ENCODE results near the gene UBR1.

The UBR1 gene

GRCh38 chr15:43150191-43150929 is 44.5 kb upstream of the UBR1 start:
- TF ChIP-seq, protein P1, sequence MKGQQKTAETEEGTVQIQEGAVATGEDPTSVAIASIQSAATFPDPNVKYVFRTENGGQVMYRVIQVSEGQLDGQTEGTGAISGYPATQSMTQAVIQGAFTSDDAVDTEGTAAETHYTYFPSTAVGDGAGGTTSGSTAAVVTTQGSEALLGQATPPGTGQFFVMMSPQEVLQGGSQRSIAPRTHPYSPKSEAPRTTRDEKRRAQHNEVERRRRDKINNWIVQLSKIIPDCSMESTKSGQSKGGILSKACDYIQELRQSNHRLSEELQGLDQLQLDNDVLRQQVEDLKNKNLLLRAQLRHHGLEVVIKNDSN (IDR thresholded peaks at IDR 0.05): 0 out of 2 replicates have a peak, but pooled peaks have one; percentile 31
- no peak for TF ChIP-seq FOXM1 (IDR thresholded peaks at IDR 0.05; ENCODE audit: borderline replicate concordance, low read depth)

DNA sequence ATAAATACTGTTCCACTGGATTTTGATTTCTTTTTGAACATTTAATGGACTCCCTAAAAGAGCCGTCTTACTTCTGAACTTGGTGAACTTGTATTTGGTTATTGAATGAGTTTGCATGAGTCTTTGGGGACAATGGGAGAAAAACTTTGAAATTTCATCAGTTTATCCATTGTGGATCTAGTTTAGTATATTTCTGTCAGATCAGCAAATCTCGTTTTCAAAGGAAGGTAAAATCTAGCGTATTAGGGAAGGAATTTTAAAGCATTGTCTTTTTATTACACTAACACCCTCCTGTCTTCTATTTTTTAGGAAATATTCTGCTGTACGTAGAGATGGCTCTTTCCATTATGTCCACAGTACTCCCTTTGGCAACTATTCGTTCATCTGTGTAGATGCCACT is 40.3 kb upstream of the UBR1 start:
- TF ChIP-seq, protein P1 (IDR thresholded peaks at IDR 0.05): no peak
- TF ChIP-seq CEBPB (IDR thresholded peaks at IDR 0.05) (no peak), FOXM1 (IDR thresholded peaks at IDR 0.05; ENCODE audit: borderline replicate concordance, low read depth) (no peak), TEAD4 (IDR thresholded peaks at IDR 0.05) (no peak), RAD21 (IDR thresholded peaks at IDR 0.05; ENCODE audit: low read depth) (no peak), NFIC (IDR thresholded peaks at IDR 0.05) (no peak), EP300 (IDR thresholded peaks at IDR 0.05; ENCODE audit: borderline replicate concordance) (no peak), TCF12 (IDR thresholded peaks at IDR 0.05; ENCODE audit: low read depth) (no peak), MAX (IDR thresholded peaks at IDR 0.05) (no peak), ZBTB7A (IDR thresholded peaks at IDR 0.05; ENCODE audit: low read depth) (no peak), EGR1 (IDR thresholded peaks at IDR 0.05) (no peak), CREB1 (IDR thresholded peaks at IDR 0.05; ENCODE audit: low read depth) (no peak), TAF1 (IDR thresholded peaks at IDR 0.05; ENCODE audit: low read depth) (no peak), YY1 (IDR thresholded peaks at IDR 0.05; ENCODE audit: low read depth) (no peak)
- TF ChIP-seq, protein P2, sequence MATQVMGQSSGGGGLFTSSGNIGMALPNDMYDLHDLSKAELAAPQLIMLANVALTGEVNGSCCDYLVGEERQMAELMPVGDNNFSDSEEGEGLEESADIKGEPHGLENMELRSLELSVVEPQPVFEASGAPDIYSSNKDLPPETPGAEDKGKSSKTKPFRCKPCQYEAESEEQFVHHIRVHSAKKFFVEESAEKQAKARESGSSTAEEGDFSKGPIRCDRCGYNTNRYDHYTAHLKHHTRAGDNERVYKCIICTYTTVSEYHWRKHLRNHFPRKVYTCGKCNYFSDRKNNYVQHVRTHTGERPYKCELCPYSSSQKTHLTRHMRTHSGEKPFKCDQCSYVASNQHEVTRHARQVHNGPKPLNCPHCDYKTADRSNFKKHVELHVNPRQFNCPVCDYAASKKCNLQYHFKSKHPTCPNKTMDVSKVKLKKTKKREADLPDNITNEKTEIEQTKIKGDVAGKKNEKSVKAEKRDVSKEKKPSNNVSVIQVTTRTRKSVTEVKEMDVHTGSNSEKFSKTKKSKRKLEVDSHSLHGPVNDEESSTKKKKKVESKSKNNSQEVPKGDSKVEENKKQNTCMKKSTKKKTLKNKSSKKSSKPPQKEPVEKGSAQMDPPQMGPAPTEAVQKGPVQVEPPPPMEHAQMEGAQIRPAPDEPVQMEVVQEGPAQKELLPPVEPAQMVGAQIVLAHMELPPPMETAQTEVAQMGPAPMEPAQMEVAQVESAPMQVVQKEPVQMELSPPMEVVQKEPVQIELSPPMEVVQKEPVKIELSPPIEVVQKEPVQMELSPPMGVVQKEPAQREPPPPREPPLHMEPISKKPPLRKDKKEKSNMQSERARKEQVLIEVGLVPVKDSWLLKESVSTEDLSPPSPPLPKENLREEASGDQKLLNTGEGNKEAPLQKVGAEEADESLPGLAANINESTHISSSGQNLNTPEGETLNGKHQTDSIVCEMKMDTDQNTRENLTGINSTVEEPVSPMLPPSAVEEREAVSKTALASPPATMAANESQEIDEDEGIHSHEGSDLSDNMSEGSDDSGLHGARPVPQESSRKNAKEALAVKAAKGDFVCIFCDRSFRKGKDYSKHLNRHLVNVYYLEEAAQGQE (IDR thresholded peaks at IDR 0.05; ENCODE audit: low read depth): no peak

DNA sequence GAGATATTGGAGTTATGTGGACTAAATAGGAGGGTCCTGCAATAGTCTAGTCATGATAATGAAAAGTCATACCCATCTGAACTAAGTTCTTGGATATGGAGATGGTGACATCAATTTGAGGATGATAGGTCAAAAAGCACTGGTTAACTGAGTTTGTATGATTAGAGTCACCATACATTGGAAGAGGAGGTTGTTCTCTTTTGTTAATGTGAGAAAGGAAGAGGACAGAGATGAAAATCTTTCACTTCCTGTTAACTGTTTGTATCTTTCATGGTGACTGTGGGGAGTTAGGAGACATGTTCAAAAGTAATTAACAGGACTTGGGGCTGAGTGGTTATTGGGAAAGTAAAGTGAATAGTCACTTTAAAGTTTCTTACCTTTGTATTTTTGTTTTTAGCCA is 38.7 kb upstream of the UBR1 start:
- TF ChIP-seq ZBTB7A (IDR thresholded peaks at IDR 0.05; ENCODE audit: low read depth) (no peak), RAD21 (IDR thresholded peaks at IDR 0.05; ENCODE audit: low read depth) (no peak), EGR1 (IDR thresholded peaks at IDR 0.05) (no peak), EP300 (IDR thresholded peaks at IDR 0.05; ENCODE audit: borderline replicate concordance) (no peak), TCF12 (IDR thresholded peaks at IDR 0.05; ENCODE audit: low read depth) (no peak), TAF1 (IDR thresholded peaks at IDR 0.05; ENCODE audit: low read depth) (no peak), CREB1 (IDR thresholded peaks at IDR 0.05; ENCODE audit: low read depth) (no peak), YY1 (IDR thresholded peaks at IDR 0.05; ENCODE audit: low read depth) (no peak), NFIC (IDR thresholded peaks at IDR 0.05) (no peak), TEAD4 (IDR thresholded peaks at IDR 0.05) (no peak), MAX (IDR thresholded peaks at IDR 0.05) (no peak), FOXM1 (IDR thresholded peaks at IDR 0.05; ENCODE audit: borderline replicate concordance, low read depth) (no peak)
- TF ChIP-seq, protein P1 (IDR thresholded peaks at IDR 0.05): no peak
- TF ChIP-seq, protein P2 (IDR thresholded peaks at IDR 0.05; ENCODE audit: low read depth): no peak

GRCh38 chr15:43143203-43143941 is 37.5 kb upstream of the UBR1 start:
- no peak for TF ChIP-seq RAD21 (IDR thresholded peaks at IDR 0.05; ENCODE audit: low read depth)
- no peak for TF ChIP-seq EGR1 (IDR thresholded peaks at IDR 0.05)
- TF ChIP-seq TEAD4 (IDR thresholded peaks at IDR 0.05): no peak
- no peak for TF ChIP-seq NFIC (IDR thresholded peaks at IDR 0.05)
- no peak for TF ChIP-seq TCF12 (IDR thresholded peaks at IDR 0.05; ENCODE audit: low read depth)
- no peak for TF ChIP-seq TAF1 (IDR thresholded peaks at IDR 0.05; ENCODE audit: low read depth)
- TF ChIP-seq CEBPB (IDR thresholded peaks at IDR 0.05): no peak
- TF ChIP-seq YY1 (IDR thresholded peaks at IDR 0.05; ENCODE audit: low read depth): no peak

DNA sequence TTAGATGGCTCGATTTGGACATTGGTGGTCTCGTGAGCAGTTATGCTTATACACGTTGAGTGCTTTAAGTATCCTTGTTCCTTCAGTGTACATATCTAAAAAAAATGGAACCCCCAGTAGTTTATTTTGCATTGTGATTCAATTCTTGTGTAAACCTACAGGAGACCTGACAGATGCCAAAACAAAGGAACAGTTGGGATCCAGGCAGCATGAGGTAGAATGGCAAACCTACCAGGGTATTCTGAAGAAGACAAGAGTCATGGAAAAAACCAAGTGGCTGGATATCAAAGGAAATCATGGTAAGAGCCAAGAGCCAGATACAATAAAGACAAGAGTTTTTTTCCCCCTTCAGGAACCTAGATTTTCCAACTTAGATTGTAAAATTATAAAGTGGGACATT is 29.5 kb upstream of the UBR1 start:
- no peak for TF ChIP-seq YY1 (IDR thresholded peaks at IDR 0.05; ENCODE audit: low read depth)
- no peak for TF ChIP-seq CREB1 (IDR thresholded peaks at IDR 0.05; ENCODE audit: low read depth)
- TF ChIP-seq EGR1 (IDR thresholded peaks at IDR 0.05): no peak
- no peak for TF ChIP-seq TAF1 (IDR thresholded peaks at IDR 0.05; ENCODE audit: low read depth)
- no peak for TF ChIP-seq MAX (IDR thresholded peaks at IDR 0.05)
- no peak for TF ChIP-seq FOXM1 (IDR thresholded peaks at IDR 0.05; ENCODE audit: borderline replicate concordance, low read depth)
- TF ChIP-seq CEBPB (IDR thresholded peaks at IDR 0.05): no peak
- TF ChIP-seq TEAD4 (IDR thresholded peaks at IDR 0.05): no peak
- no peak for TF ChIP-seq NFIC (IDR thresholded peaks at IDR 0.05)
- TF ChIP-seq, protein P2 (IDR thresholded peaks at IDR 0.05; ENCODE audit: low read depth): no peak
- TF ChIP-seq RAD21 (IDR thresholded peaks at IDR 0.05; ENCODE audit: low read depth): no peak
- TF ChIP-seq TCF12 (IDR thresholded peaks at IDR 0.05; ENCODE audit: low read depth): no peak

Data from Ishikawa (cell line).